Right atrium auricular region (tissue), 2 donors: ENCODE results near the gene MCM9. TPM values are rescaled to one million over a fixed set of nuclear protein-coding genes. Genes with fewer than 3 reads are reported as not detected.
"Not testable (repeated sequence)": the region's sequence is repeated elsewhere in the genome, so short reads cannot be mapped to it uniquely, and the experiment has no call there.

Experiments
- DNase-seq: peaks from one replicate; pipeline ENCODE4 v3.0.0-alpha.2; 2019; ENCODE audit warnings: low spot score
- H3K27ac ChIP-seq, 2 donors: fragments of 200-600 bp; sonication (generic); 1 replicate in 1 of 2; 2 replicates in 1 of 2; pipeline ENCODE4 v1.5.1; 2016 to 2019
- H3K27me3 ChIP-seq, 2 donors: fragments of 200-600 bp; sonication (generic); one replicate each; pipeline versions ENCODE4 v1.5.1 to v1.6.0; 2017 to 2019
- H3K36me3 ChIP-seq: fragments of 200-600 bp; sonication (generic); one replicate; pipeline ENCODE4 v1.5.1; 2016
- H3K4me1 ChIP-seq, 2 donors: fragments of 200-600 bp; sonication (generic); one replicate each; pipeline versions ENCODE4 v1.5.1 to v1.6.0; 2017 to 2019
- H3K4me3 ChIP-seq, 2 donors: fragments of 200-600 bp; sonication (generic); 1 replicate in 1 of 2; 2 replicates in 1 of 2; pipeline ENCODE4 v1.5.1; 2017 to 2019; ENCODE audit warnings: mild to moderate bottlenecking in 1 of 2, moderate library complexity in 1 of 2
- H3K9me3 ChIP-seq, 2 donors: fragments of 200-600 bp; sonication (generic); one replicate each; pipeline ENCODE4 v1.5.1; 2019
- total RNA-seq, 2 donors: library from RNA; depleted of rRNA; stranded (reverse); fragments of >200 nt; gene quantifications; one replicate each; pipeline ENCODE4 v1.1.0, GENCODE V29; 2016
- TF ChIP-seq, protein P1 (sequence below), 2 donors: fragments of 200-600 bp; sonication (generic); IDR thresholded peaks; one replicate each; pipeline ENCODE4 v1.5.1; 2019; ENCODE audit warnings: antibody characterized with exemption in 2 of 2

The MCM9 gene
- total RNA-seq, 2 donors from 2014 or later = 5.7 to 7.9 TPM

DNA sequence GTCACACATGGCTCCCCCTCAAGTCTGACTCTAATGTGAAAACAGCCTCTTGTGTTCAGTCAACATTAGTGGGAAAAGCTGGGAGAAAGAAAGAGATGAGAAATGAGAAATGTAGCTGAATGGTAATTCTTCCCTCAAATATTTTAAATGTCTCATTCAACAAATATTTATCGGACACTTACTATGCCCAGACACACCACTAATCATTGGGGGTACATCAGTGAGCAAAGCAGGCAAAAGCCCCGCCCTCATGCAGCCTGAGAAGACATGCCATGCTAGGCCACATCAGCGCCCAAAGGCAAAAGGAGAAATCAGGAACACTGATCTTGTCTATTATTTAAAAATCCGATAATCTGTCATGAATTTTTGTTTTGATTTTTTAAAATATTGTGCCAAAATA lies 130.9 kb downstream of the MCM9 start:
- DNase-seq = no peak
- H3K27me3 ChIP-seq = no peaks in the 10 kb centered on the region
- no peaks in the 10 kb centered on the region for H3K36me3 ChIP-seq
- H3K27ac ChIP-seq = no peak overlapping the region
- H3K4me1 ChIP-seq = peaks cover 0 to 9% of the 10 kb centered on the region in 2 donors
- H3K9me3 ChIP-seq = no peaks in the 10 kb centered on the region
- no peak overlapping the region for H3K4me3 ChIP-seq
- TF ChIP-seq, protein P1, sequence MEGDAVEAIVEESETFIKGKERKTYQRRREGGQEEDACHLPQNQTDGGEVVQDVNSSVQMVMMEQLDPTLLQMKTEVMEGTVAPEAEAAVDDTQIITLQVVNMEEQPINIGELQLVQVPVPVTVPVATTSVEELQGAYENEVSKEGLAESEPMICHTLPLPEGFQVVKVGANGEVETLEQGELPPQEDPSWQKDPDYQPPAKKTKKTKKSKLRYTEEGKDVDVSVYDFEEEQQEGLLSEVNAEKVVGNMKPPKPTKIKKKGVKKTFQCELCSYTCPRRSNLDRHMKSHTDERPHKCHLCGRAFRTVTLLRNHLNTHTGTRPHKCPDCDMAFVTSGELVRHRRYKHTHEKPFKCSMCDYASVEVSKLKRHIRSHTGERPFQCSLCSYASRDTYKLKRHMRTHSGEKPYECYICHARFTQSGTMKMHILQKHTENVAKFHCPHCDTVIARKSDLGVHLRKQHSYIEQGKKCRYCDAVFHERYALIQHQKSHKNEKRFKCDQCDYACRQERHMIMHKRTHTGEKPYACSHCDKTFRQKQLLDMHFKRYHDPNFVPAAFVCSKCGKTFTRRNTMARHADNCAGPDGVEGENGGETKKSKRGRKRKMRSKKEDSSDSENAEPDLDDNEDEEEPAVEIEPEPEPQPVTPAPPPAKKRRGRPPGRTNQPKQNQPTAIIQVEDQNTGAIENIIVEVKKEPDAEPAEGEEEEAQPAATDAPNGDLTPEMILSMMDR (IDR thresholded peaks at IDR 0.05) = no peak

DNA sequence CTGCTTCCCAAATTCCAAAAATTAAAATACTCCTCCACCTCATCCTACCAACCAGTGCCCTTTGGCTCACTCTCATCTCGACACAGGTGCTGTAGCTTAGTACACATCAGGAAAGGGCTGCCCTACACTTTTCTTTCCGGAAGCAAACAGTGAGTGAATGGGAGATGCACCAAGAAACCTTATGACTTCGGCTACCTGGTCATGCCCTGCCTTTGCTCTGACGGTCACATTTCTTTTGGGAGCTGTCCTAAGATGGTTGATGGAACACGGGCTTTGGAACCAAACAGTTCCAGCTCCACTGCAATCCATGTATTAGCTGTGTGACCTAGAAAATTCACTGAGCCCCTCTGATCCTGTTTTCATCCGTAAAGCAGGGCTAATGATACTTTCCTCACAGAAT lies 133.7 kb downstream of the MCM9 start:
- no peak for DNase-seq
- Histone ChIP-seq H3K27me3 (no peaks in the 10 kb centered on the region), H3K36me3 (no peaks in the 10 kb centered on the region), H3K4me1 (peaks cover 0 to 9% of the 10 kb centered on the region in 2 donors), H3K9me3 (no peaks in the 10 kb centered on the region), H3K27ac (no peak overlapping the region), H3K4me3 (no peak overlapping the region)
- TF ChIP-seq, protein P1 (IDR thresholded peaks at IDR 0.05) = no peak

DNA sequence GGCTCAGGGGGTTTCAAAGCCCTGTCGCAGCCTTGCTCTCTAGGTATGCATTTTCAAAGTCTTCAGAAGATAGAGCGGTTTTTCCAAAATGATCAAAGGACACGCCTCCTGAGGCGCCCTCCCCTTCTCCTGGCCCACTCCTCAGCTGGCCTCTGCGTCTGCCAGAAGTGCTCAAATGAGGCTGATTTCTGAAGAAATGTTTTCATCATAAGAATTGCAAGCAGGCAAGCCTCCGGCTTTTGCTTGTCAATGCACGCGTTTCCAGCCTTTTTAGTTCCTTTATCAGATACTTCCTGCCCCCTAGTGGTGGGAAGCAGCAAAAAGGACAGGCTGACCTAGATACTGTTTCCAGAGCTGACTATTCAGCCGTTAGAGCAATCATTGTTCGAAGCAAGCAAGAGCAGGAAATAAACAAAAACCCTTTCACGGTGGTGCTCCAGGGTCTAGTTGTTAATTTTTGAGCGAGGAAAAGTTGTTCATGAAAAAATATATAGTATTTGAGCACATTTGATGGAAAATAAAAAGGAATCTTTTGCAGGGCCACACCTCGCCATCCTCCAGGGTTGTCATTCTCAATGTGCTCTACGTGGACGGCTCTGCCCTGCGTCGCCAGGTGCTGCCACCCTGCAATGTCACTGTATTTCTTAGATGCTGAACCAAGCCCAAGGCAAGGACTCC lies 134.4 kb downstream of the MCM9 start:
- Histone ChIP-seq H3K4me1 (peaks cover 0 to 9% of the 10 kb centered on the region in 2 donors), H3K27ac (no peak overlapping the region), H3K36me3 (no peaks in the 10 kb centered on the region), H3K9me3 (no peaks in the 10 kb centered on the region), H3K27me3 (no peaks in the 10 kb centered on the region), H3K4me3 (no peak overlapping the region)
- TF ChIP-seq, protein P1 (IDR thresholded peaks at IDR 0.05) = peak; percentile 75 to 91
- peak; percentile 88 for DNase-seq

DNA sequence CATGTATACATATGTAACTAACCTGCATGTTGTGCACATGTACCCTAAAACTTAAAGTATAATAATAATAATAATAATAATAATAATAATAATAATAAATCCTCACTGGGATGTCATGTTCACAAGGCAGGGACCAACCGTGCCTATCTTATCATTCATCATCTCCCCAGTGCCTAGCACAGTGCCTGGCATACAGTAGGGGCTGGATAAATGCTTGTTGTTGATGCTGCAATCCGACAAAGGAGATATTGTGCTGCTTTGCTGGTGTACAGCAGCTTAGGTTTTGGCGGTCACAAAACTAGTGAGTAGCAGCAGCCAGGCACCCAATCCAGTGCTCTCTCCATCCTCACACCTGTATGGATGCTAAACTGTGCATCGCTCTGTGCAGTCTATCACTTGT lies 135.1 kb downstream of the MCM9 start:
- Histone ChIP-seq H3K9me3 (no peaks in the 10 kb centered on the region), H3K27me3 (no peaks in the 10 kb centered on the region), H3K4me3 (no peak overlapping the region), H3K4me1 (peaks cover 0 to 9% of the 10 kb centered on the region in 2 donors), H3K27ac (no peak overlapping the region), H3K36me3 (no peaks in the 10 kb centered on the region)
- TF ChIP-seq, protein P1 (IDR thresholded peaks at IDR 0.05) = no peak
- no peak for DNase-seq

DNA sequence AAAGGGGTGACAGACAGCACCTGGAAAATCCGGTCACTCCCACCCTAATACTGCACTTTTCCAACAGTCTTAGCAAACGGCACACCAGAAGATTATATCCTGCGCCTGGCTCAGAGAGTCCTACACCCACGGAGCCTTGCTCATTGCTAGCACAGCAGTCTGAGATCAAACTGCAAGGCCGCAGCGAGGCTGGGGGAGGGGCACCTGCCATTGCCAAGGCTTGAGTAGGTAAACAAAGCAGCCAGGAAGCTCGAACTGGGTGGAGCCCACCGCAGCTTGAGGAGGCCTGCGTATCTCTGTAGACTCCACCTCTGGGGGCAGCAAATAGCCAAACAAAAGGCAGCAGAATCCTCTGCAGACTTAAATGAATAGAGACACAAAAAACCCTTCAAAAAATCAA lies 138.4 kb downstream of the MCM9 start:
- not testable (repeated sequence) for H3K27ac ChIP-seq, H3K4me1 ChIP-seq, H3K27me3 ChIP-seq

DNA sequence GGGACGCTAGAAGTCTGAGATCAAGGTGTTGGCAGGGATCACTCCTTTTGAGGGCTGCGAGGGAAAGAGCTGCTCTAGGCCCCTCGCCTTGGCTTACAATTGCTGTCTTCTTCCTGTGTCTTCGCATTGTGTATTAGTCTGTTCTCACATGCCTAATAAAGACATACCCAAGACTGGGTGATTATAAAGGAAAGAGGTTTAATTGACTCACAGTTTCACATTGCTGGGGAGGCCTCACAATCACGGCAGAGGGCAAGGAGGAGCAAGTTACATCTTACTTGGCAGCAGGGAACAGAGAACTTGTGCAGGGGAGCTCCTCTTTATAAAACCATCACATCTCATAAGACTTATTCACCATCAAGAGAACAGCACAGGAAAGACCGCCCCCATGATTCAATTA lies 143.5 kb downstream of the MCM9 start:
- Histone ChIP-seq H3K27ac (no peak overlapping the region), H3K27me3 (no peaks in the 10 kb centered on the region), H3K36me3 (no peaks in the 10 kb centered on the region), H3K4me3 (no peak overlapping the region), H3K4me1 (peaks cover 0 to 12% of the 10 kb centered on the region in 2 donors), H3K9me3 (no peaks in the 10 kb centered on the region)
- DNase-seq = peak; percentile 18
- TF ChIP-seq, protein P1 (IDR thresholded peaks at IDR 0.05) = no peak

More for the DNA sequence above, 138.4 kb downstream of the MCM9 start:
- DNase-seq, H3K4me3 ChIP-seq, H3K36me3 ChIP-seq, H3K9me3 ChIP-seq: not testable (repeated sequence)
